ENCODE results near the gene TSPAN4. TPM values are rescaled to one million over a fixed set of nuclear protein-coding genes. Genes with fewer than 3 reads are reported as not detected.

The TSPAN4 gene
- total and polyA plus RNA-seq, 2 of the 13 experiments (the other 11 are each of a cell fraction or from before 2014, with no cell fraction given) = 31.7 to 68.3 TPM

DNA sequence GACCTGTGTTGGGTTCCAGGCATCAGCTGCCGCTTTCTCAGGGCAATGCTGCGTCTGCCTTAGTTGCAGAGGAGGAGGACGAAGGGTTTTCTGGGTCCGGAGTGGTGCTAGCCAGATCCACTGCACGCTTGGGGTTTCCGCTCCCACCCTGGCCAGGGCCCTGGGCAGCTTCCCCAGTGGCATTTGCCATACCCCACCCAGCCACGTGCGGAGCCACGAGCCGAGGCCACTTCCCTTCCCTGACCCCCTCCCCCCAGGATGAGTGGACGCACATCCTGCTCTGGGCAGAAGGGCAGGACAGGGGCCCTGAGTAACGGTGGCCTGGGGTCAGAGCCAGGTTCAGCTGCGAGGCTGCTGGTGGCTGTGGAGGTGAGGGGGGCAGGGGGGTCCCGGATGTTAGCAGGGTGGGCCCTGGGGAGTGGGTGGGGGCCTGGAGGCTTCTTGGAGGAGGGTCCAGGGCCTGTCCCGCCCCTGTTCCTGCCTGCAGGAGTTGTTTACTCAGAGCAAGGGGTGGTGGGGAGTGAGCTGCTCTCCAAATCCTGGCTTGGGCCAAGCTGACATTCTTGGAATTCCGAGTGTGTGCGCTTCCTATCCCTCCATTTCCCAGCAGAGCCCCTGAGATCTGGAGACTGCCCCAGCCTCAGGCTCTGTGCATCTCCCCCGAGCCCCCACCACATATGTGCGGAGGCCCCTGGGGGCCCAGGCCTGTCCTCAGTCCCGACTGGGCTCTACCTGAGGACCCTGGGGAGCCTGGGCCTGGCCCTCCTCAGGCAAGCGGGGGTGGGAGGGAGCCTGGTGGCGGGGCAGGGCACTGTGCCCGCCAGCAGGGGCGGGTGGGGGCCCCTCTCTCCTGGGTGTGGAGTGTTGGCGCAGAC is 1.4 kb downstream of the TSPAN4 start (continued):
- no peak for TF ChIP-seq FOXJ3 (CRISPR knock-in tag; IDR thresholded peaks at IDR 0.05; ENCODE audit: borderline replicate concordance)
- TF ChIP-seq CBFB (CRISPR knock-in tag; IDR thresholded peaks at IDR 0.05) = peak; percentile 27; the same call in 1 of the 2 replicates
- TF ChIP-seq ZSCAN20 (CRISPR knock-in tag; IDR thresholded peaks at IDR 0.05; ENCODE audit: borderline replicate concordance) = no peak
- TF ChIP-seq ZNF670 (CRISPR knock-in tag; IDR thresholded peaks at IDR 0.05; ENCODE audit: borderline replicate concordance) = no peak
- peak; percentile 52; the same call in 1 of the 2 replicates for TF ChIP-seq NCOA2 (CRISPR knock-in tag; IDR thresholded peaks at IDR 0.05)
- TF ChIP-seq HOXA5 (CRISPR knock-in tag; IDR thresholded peaks at IDR 0.05) = no peak
- TF ChIP-seq, protein P1, sequence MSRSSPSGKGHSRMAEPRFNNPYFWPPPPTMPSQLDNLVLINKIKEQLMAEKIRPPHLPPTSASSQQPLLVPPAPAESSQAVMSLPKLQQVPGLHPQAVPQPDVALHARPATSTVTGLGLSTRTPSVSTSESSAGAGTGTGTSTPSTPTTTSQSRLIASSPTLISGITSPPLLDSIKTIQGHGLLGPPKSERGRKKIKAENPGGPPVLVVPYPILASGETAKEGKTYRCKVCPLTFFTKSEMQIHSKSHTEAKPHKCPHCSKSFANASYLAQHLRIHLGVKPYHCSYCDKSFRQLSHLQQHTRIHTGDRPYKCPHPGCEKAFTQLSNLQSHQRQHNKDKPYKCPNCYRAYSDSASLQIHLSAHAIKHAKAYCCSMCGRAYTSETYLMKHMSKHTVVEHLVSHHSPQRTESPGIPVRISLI (CRISPR knock-in tag; IDR thresholded peaks at IDR 0.05; ENCODE audit: borderline replicate concordance) = no peak
- TF ChIP-seq, protein P2, sequence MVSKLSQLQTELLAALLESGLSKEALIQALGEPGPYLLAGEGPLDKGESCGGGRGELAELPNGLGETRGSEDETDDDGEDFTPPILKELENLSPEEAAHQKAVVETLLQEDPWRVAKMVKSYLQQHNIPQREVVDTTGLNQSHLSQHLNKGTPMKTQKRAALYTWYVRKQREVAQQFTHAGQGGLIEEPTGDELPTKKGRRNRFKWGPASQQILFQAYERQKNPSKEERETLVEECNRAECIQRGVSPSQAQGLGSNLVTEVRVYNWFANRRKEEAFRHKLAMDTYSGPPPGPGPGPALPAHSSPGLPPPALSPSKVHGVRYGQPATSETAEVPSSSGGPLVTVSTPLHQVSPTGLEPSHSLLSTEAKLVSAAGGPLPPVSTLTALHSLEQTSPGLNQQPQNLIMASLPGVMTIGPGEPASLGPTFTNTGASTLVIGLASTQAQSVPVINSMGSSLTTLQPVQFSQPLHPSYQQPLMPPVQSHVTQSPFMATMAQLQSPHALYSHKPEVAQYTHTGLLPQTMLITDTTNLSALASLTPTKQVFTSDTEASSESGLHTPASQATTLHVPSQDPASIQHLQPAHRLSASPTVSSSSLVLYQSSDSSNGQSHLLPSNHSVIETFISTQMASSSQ (IDR thresholded peaks at IDR 0.05; ENCODE audit: low read depth) = no peak
- TF ChIP-seq, protein P2 (CRISPR knock-in tag; IDR thresholded peaks at IDR 0.05; ENCODE audit: borderline replicate concordance) = no peak
- no peak for TF ChIP-seq ZNF33A (CRISPR knock-in tag; IDR thresholded peaks at IDR 0.05; ENCODE audit: borderline replicate concordance)
- TF ChIP-seq YEATS2 (CRISPR knock-in tag; IDR thresholded peaks at IDR 0.05; ENCODE audit: borderline replicate concordance) = peak; percentile 74; the same call in 1 of the 2 replicates
- TF ChIP-seq ZNF3 (CRISPR knock-in tag; IDR thresholded peaks at IDR 0.05) = no peak
- no peak for TF ChIP-seq SP1 (IDR thresholded peaks at IDR 0.05)
- TF ChIP-seq SP1 (CRISPR knock-in tag; IDR thresholded peaks at IDR 0.05) = peak; percentile 62
- TF ChIP-seq, protein P3, sequence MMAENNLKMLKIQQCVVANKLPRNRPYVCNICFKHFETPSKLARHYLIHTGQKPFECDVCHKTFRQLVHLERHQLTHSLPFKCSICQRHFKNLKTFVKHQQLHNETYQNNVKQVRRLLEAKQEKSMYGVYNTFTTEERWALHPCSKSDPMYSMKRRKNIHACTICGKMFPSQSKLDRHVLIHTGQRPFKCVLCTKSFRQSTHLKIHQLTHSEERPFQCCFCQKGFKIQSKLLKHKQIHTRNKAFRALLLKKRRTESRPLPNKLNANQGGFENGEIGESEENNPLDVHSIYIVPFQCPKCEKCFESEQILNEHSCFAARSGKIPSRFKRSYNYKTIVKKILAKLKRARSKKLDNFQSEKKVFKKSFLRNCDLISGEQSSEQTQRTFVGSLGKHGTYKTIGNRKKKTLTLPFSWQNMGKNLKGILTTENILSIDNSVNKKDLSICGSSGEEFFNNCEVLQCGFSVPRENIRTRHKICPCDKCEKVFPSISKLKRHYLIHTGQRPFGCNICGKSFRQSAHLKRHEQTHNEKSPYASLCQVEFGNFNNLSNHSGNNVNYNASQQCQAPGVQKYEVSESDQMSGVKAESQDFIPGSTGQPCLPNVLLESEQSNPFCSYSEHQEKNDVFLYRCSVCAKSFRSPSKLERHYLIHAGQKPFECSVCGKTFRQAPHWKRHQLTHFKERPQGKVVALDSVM (CRISPR knock-in tag; IDR thresholded peaks at IDR 0.05) = peak; percentile 16; the same call in 1 of the 2 replicates
- TF ChIP-seq ZNF644 (CRISPR knock-in tag; IDR thresholded peaks at IDR 0.05; ENCODE audit: low read depth) = no peak
- TF ChIP-seq, protein P4, sequence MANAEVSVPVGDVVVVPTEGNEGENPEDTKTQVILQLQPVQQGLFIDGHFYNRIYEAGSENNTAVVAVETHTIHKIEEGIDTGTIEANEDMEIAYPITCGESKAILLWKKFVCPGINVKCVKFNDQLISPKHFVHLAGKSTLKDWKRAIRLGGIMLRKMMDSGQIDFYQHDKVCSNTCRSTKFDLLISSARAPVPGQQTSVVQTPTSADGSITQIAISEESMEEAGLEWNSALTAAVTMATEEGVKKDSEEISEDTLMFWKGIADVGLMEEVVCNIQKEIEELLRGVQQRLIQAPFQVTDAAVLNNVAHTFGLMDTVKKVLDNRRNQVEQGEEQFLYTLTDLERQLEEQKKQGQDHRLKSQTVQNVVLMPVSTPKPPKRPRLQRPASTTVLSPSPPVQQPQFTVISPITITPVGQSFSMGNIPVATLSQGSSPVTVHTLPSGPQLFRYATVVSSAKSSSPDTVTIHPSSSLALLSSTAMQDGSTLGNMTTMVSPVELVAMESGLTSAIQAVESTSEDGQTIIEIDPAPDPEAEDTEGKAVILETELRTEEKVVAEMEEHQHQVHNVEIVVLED (CRISPR knock-in tag; IDR thresholded peaks at IDR 0.05; ENCODE audit: borderline replicate concordance) = peak; percentile 14
- TF ChIP-seq, protein P5, sequence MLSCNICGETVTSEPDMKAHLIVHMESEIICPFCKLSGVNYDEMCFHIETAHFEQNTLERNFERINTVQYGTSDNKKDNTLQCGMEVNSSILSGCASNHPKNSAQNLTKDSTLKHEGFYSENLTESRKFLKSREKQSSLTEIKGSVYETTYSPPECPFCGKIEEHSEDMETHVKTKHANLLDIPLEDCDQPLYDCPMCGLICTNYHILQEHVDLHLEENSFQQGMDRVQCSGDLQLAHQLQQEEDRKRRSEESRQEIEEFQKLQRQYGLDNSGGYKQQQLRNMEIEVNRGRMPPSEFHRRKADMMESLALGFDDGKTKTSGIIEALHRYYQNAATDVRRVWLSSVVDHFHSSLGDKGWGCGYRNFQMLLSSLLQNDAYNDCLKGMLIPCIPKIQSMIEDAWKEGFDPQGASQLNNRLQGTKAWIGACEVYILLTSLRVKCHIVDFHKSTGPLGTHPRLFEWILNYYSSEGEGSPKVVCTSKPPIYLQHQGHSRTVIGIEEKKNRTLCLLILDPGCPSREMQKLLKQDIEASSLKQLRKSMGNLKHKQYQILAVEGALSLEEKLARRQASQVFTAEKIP (CRISPR knock-in tag; IDR thresholded peaks at IDR 0.05; ENCODE audit: borderline replicate concordance) = no peak
